Panc1 (cell line): ENCODE data around the gene GPSM1.

Source experiments
- CTCF ChIP-seq: fragments of 450-650 bp; IDR thresholded peaks from 2 replicates; pipeline ENCODE4 v1.5.1; 2017; ENCODE audit warnings: mild to moderate bottlenecking
- POLR2AphosphoS5 ChIP-seq: IDR thresholded peaks from 2 replicates; pipeline ENCODE4 v1.6.1; 2012; ENCODE audit warnings: mild to moderate bottlenecking, low read depth, low read length, moderate library complexity
- SIN3A ChIP-seq: IDR thresholded peaks from 2 replicates; pipeline ENCODE4 v1.6.1; 2012; ENCODE audit warnings: low read depth, mild to moderate bottlenecking, low read length, moderate library complexity, borderline replicate concordance; ENCODE audit not compliant: insufficient read depth

GRCh38 chr9:136386018-136386417 lies 58.7 kb downstream of the GPSM1 start:
- no peak for TF ChIP-seq CTCF
- TF ChIP-seq SIN3A, result no peak
- no peak for TF ChIP-seq POLR2AphosphoS5
